Vagina (tissue), 2 donors: ENCODE data around the gene TELO2.

ENCODE experiments used
- CTCF ChIP-seq, 3 experiments: fragments of 450-650 bp in 2 of 3; fragments of 200-600 bp in 1 of 3; sonication (generic) in 1 of 3; IDR thresholded peaks; one replicate each; pipeline ENCODE4 v1.5.1; 2017 to 2019; ENCODE audit warnings: antibody characterized with exemption in 3 of 3, mild to moderate bottlenecking in 2 of 3, moderate library complexity in 2 of 3
- POLR2A ChIP-seq, 2 donors: fragments of 450-650 bp; IDR thresholded peaks; one replicate each; pipeline ENCODE4 v1.6.1; 2017; ENCODE audit warnings: antibody characterized with exemption in 2 of 2, mild to moderate bottlenecking in 2 of 2, moderate library complexity in 2 of 2

GRCh38 chr16:1450841-1451240 lies 42.3 kb upstream of the TELO2 start:
- TF ChIP-seq CTCF (IDR thresholded peaks at IDR 0.05) (no peak), POLR2A (IDR thresholded peaks at IDR 0.05) (no peak)
